Thoracic aorta (tissue), 2 donors: ENCODE data around the gene NR4A3. TPM values are rescaled to one million over a fixed set of nuclear protein-coding genes. Genes with fewer than 3 reads are reported as not detected.

Experiments
- ATAC-seq: fragments of 150-250 bp; one replicate; pipeline ENCODE4 v1.8.0; 2017; ENCODE audit warnings: low read depth; ENCODE audit not compliant: insufficient number of reproducible peaks, low FRiP score
- DNase-seq: peaks from one replicate; pipeline ENCODE4 v3.0.0-alpha.2; 2020; ENCODE audit warnings: low spot score
- H3K27ac ChIP-seq, 2 donors: fragments of 200-600 bp; sonication (generic); 1 replicate in 1 of 2; 2 replicates in 1 of 2; pipeline ENCODE4 v1.5.1; 2016; ENCODE audit warnings: mild to moderate bottlenecking in 2 of 2, moderate library complexity in 2 of 2
- H3K27me3 ChIP-seq: fragments of 200-600 bp; sonication (generic); replicated peaks from 2 replicates; pipeline ENCODE4 v1.6.0; 2016; ENCODE audit warnings: mild to moderate bottlenecking; ENCODE audit not compliant: insufficient read depth
- H3K36me3 ChIP-seq: fragments of 200-600 bp; sonication (generic); one replicate; pipeline ENCODE4 v1.5.1; 2016
- H3K4me1 ChIP-seq, 2 donors: fragments of 200-600 bp; sonication (generic); 1 replicate in 1 of 2; 2 replicates in 1 of 2; pipeline versions ENCODE4 v1.5.1 to v1.6.0; 2016; ENCODE audit warnings: low read depth in 2 of 2, mild to moderate bottlenecking in 1 of 2; ENCODE audit not compliant: control insufficient read depth in 1 of 2
- H3K4me3 ChIP-seq: fragments of 200-600 bp; sonication (generic); 2 replicates; pipeline ENCODE4 v1.5.1; 2016; ENCODE audit warnings: mild to moderate bottlenecking
- H3K9me3 ChIP-seq: fragments of 200-600 bp; sonication (generic); 2 replicates; pipeline ENCODE4 v1.5.1; 2016
- CTCF ChIP-seq: fragments of 200-600 bp; sonication (generic); IDR thresholded peaks from one replicate; pipeline ENCODE4 v1.5.1; 2019; ENCODE audit warnings: antibody characterized with exemption
- total RNA-seq, 2 donors: library from RNA; depleted of rRNA; stranded (reverse); fragments of >200 nt; gene quantifications; one replicate each; pipeline versions ENCODE4 v1.1.0 to v1.2.3, GENCODE V29; 2016

NR4A3 gene
- total RNA-seq, 2 donors from 2014 or later, result 9.7 to 36.9 TPM

- Histone ChIP-seq H3K27me3 (no peaks in the 10 kb centered on the region), H3K27ac (no peak overlapping the region), H3K9me3 (no peaks in the 10 kb centered on the region), H3K4me1 (no peaks in the 10 kb centered on the region), H3K36me3 (peaks cover 6% of the 10 kb centered on the region), H3K4me3 (no peak overlapping the region)
- TF ChIP-seq CTCF, result no peak
- DNase-seq (no peak), ATAC-seq (no peak)
Observed at GRCh38 chr9:99832558-99832864, 10.8 kb downstream of the NR4A3 start.

- DNase-seq (no peak), ATAC-seq (no peak)
- Histone ChIP-seq H3K36me3 (peaks cover 6% of the 10 kb centered on the region), H3K27me3 (no peaks in the 10 kb centered on the region), H3K4me3 (no peak overlapping the region), H3K4me1 (no peaks in the 10 kb centered on the region), H3K9me3 (no peaks in the 10 kb centered on the region), H3K27ac (no peak overlapping the region)
- no peak for TF ChIP-seq CTCF
Observed at GRCh38 chr9:99833735-99834134, 12.1 kb downstream of the NR4A3 start.

GRCh38 chr9:99834474-99834873 is 12.8 kb downstream of the NR4A3 start:
- DNase-seq (no peak), ATAC-seq (no peak)
- no peak overlapping the region for H3K4me3 ChIP-seq
- no peaks in the 10 kb centered on the region for H3K4me1 ChIP-seq
- peaks cover 6% of the 10 kb centered on the region for H3K36me3 ChIP-seq
- no peaks in the 10 kb centered on the region for H3K27me3 ChIP-seq
- no peak for TF ChIP-seq CTCF
- H3K27ac ChIP-seq, result no peak overlapping the region
- no peaks in the 10 kb centered on the region for H3K9me3 ChIP-seq

- Histone ChIP-seq H3K4me1 (no peaks in the 10 kb centered on the region), H3K4me3 (no peak overlapping the region)
Observed at GRCh38 chr9:99835142-99835541, 13.5 kb downstream of the NR4A3 start.

GRCh38 chr9:99835581-99835980 is 13.9 kb downstream of the NR4A3 start:
- ATAC-seq, result no peak
- Histone ChIP-seq H3K4me3 (no peak overlapping the region), H3K27ac (no peak overlapping the region), H3K9me3 (no peaks in the 10 kb centered on the region), H3K36me3 (peaks cover 6% of the 10 kb centered on the region), H3K27me3 (no peaks in the 10 kb centered on the region), H3K4me1 (no peaks in the 10 kb centered on the region)
- no peak for TF ChIP-seq CTCF
- DNase-seq, result no peak

More at GRCh38 chr9:99835142-99835541, 13.5 kb downstream of the NR4A3 start:
- Histone ChIP-seq H3K36me3 (peaks cover 6% of the 10 kb centered on the region), H3K27me3 (no peaks in the 10 kb centered on the region), H3K27ac (no peak overlapping the region), H3K9me3 (no peaks in the 10 kb centered on the region)
- ATAC-seq (no peak), DNase-seq (no peak)
- TF ChIP-seq CTCF, result no peak
